ENCODE results near the gene FAM228B.
"Not testable (repeated sequence)": the region's sequence is repeated elsewhere in the genome, so short reads cannot be mapped to it uniquely, and the experiment has no call there.

The FAM228B gene

GRCh38 chr2:24160761-24161160 lies 37.5 kb downstream of the FAM228B start:
- no peak for DNase-seq

- DNase-seq, result no peak
These were observed 39.2 kb downstream of the FAM228B start for GRCh38 chr2:24162494-24162893.

DNA sequence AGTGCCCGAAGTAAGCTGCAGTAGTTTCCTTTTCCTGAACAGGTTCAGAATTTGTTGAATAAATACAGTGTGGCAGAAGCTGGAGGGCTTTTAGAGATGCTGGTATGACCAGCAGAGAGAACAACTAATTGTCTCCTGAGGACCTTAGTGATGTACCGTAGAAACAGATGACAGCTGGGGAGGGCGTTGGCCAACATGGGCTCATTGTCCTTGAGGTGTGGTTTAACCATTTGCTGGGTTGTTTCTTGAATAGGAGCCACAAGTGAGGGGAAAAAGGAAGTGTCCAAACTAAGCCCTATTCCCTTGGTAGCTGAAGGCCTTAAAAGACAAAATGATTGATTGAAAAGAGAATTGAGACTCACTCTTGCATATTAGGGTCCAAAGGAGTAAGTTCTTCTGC lies 39.9 kb downstream of the FAM228B start:
- no peak for DNase-seq

GRCh38 chr2:24163601-24164000 lies 40.3 kb downstream of the FAM228B start:
- no peak for DNase-seq

GRCh38 chr2:24164416-24164973 lies 41.2 kb downstream of the FAM228B start:
- peak; percentile 5 for DNase-seq

DNA sequence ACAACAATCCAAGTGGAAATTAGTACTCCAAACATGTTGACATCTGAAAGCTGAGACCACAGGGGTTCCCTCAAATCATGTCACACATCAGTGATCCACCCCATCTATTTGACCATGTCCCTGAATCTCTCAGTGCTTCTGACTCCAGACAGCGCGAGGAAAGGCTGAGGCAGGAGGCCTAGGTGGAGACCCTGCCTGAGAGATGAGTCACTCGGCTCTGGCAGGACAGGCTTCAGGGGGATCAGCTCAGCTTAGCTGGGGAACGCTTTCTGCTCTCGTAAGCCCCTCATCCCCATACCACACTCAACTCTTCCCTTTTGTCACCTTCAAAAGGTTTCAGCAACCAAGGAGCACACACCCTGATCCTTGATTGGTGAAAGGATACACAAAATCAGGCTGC lies 45.8 kb downstream of the FAM228B start:
- no peak for DNase-seq

GRCh38 chr2:24174851-24175277 lies 51.6 kb downstream of the FAM228B start, which contains the start of gene FAM228A:
TSS of gene FAM228A (plus strand) at chr2:24175053. CDS start at chr2:24175481, 428 bp downstream.
- no peak for DNase-seq

DNA sequence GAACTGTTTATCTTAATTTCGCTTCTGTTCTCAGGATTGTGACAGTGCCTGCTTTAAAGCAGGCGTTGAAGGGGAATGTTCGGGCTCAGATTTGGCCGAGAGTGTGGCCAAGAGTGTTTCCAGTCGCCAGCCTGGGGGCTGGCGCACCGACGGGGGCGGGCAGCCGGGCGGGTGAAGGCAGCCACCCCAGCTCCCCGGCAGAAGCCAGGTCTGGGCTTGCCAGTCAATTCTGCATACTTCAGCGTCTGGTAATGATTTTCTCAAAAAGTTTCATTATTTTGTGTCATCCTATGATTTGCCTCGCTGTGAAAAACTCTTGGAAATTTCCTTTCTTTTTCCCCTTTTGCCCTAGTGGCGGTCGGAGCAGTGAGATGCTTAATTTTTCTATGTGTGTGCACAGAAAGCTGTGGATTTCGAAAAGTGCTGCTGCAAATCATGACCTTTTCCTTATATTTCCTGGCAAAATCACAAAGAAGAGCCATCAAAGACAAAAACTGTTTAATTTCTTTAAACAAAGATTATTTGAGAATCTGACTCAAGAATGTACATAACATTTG lies 52.4 kb downstream of the FAM228B start:
- DNase-seq, result no peak

GRCh38 chr2:24176326-24176725 lies 53.1 kb downstream of the FAM228B start:
- no peak for DNase-seq

- no peak for DNase-seq
These were observed 56.4 kb downstream of the FAM228B start for GRCh38 chr2:24179683-24180082.

DNA sequence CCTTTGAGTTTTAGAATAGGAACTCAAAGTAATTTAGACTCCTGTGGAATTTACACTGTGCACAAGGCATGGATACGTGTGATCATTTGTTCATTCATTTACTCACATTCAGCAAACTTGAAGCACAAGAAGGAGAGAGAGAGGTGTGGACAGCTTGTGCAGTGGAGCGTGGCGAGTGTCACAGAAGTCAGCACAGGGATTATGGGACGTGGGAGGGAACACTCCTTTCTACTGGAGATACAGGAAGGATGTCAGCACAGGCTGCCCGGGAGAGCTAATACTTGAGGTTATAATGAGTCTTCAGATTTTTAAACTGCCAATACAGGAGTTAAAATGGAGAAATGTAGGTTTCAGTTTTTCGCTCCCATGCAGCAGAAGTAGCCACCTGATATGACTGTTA lies 58.6 kb downstream of the FAM228B start:
- DNase-seq, result no peak

- DNase-seq, result no peak
These were observed 59.2 kb downstream of the FAM228B start for GRCh38 chr2:24182507-24182906.

DNA sequence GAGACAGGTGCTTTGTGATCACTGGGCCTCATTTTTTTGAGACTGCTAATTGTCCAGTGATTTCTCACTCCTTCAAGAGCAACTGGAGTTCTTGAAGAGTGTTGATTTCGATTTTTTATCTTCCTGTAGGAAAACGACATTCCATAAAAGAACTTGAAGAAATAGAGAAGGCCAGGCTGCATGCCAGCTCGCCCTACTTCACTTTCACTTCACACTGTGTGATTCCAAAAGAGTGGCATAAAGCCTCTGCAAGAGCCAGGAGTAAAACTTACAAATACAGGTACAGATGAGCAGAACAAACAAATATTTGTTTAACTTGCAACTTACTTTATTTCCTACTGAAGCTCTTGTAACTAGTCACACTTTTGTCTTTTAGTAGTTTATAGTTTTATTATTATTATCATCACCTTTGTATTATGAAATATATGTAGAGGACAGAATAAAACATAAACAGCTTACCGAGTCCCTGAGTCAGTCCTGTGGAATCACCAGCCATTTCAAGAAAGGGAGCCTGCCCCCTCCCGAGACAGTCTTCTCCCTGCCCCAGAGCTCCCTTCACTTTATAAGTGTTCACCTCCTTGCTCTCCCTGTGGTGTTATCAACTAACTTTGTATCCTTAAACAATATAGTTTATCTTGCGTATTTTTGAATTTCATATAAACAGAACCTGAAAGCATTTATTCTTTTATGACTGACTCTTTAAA lies 60.2 kb downstream of the FAM228B start:
- no peak for DNase-seq

- no peak for DNase-seq
These were observed 66.3 kb downstream of the FAM228B start for GRCh38 chr2:24189551-24189950.

DNA sequence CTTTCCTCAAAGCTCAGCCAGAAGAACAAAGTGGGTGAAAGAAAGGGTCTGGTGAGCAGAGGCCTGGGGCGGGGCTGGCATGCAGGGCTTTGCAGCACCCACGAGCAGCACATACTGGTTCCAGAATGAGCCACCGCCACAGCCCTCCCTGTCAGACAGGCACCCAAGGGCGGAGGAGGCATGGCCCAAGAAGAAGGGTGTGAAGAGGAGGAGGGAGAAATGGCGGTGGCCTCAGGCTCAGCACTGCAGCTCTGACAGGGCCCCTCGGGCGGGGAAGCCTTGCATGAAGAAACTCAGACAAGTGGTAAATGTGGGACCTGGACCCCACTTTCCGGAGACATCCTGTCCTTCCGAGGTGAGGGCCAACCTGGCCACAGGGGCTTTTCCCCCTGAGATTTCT lies 67.2 kb downstream of the FAM228B start:
- DNase-seq, result no peak

GRCh38 chr2:24191156-24191555 lies 67.9 kb downstream of the FAM228B start:
- no peak for DNase-seq

DNA sequence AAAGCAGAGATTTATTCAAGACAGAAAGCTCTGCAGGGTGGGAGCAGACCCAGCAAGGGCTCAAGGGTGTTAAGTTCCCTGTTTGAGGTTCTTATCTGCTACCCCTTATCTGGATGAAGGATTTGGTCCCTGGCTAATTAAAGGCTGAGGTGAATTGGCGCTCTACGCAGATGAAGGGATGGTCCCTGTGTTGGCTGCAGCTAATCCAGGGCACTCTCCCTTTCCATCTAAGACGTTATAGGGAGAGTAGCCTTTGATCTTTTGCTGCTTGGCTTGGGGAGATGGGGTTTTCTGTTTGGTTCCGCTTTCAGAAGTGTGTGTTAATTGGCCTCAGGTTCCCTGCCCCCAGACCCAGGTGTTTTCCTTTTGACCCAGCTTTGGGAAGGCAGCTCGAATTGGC lies 68.6 kb downstream of the FAM228B start:
- DNase-seq, result no peak

- not testable (repeated sequence) for DNase-seq
These were observed 73.9 kb downstream of the FAM228B start for GRCh38 chr2:24197213-24197612.

GRCh38 chr2:24199968-24200590 lies 76.8 kb downstream of the FAM228B start:
- no peak for DNase-seq

DNA sequence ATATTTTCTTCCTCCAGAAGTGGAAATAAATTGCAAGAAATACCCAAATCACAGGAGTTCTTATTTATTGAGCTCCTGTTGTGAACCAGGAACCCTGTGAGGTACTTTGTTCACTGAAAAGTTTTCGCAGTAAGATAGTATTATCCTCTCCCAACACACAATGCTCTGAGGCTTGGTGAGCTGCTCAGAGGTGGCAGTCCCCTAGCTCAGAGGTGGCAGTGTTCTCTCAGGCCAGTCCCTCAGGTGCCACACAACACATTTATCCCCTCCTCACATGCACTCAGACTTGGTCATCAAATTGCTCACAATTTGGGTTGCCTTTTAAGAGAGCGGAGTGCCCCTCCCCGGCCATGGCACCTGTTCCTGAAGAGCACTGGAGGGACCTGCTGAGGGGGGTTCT lies 77.5 kb downstream of the FAM228B start:
- no peak for DNase-seq

DNA sequence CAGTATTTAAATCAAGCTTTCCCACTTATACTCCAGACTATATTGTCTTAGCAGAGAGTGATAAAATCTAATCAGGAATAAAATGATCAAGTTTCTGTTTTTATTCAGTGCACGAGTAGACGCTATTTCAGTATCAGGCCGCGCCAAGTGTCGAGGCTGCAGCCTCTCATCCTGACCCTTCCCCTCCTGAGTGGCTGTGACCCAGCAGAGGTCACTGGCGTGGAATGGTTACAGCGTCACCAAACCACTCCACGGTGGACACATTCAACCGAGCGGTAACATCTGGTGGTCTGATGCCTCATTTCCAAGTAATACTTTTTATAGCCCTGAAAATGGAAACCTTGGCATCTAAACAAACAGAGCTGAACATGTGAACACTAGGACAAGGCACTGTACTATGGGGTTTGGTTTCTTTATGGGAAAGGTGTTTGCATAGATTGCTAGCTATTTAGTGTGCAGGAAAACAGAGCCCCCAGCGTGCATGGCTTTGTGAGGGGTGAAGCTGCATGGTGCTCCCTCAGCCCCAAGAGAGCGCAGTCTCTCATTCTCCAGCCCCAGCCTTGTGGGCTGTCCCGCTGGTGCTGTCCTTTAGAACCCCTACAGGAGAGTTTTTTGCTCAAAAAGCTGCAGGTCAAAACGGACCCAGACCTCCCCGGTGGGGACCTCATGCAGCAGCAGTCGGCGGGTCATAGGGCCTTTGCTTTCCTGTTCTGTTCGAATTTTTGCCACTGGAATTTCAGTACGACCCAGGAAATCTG lies 79.9 kb downstream of the FAM228B start:
- DNase-seq, result no peak

DNA sequence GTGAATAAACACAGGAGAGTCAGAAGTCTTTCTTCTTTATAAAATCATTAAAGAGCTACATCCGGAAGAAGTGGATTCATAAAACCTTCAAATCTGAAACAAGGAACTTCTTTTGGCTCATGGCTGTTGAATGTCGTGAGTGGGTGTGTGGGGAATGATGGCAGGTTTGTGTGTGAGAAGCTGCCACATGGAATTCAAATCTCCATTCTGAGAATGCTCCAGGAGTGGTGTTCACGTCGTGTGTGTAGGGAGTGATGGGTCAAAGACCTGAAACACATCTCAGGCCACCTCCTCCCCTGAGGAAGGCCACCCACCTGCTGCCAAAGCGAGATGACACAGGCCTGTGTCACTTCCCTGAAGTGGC lies 80.5 kb downstream of the FAM228B start:
- no peak for DNase-seq

GRCh38 chr2:24204505-24204904 lies 81.2 kb downstream of the FAM228B start:
- DNase-seq, result no peak
